Activated B cell treated with CpG ODN at 0.5 μM for 24 hours (primary cell): Measurements from ENCODE around the gene VEZT. TPM values are rescaled to one million over a fixed set of nuclear protein-coding genes. Genes with fewer than 3 reads are reported as not detected.

Source experiments
- ATAC-seq: fragments of 200-7000 bp; cut with Tn5 transposase; one replicate; pipeline ENCODE4 v1.10.0; 2021; ENCODE audit warnings: low read depth, mild to moderate bottlenecking, moderate library complexity
- CTCF ChIA-PET: fragments of 350-600 bp; sonication (Branson Sonifier 250); formaldehyde crosslinking; loops from one replicate; lab custom pipeline; 2021; ENCODE audit warnings: antibody characterized with exemption; lab: Charles Lee
- POLR2A ChIA-PET: fragments of 350-600 bp; sonication (Branson Sonifier 250); formaldehyde crosslinking; loops from one replicate; lab custom pipeline; 2021; ENCODE audit warnings: antibody characterized with exemption; lab: Charles Lee
- DNase-seq: peaks from one replicate; pipeline ENCODE4 v3.0.0; 2022
- H3K27ac Mint-ChIP-seq: one replicate; pipeline ENCODE4 v1.8.0; 2020; ENCODE audit warnings: mixed read lengths
- H3K27me3 Mint-ChIP-seq: one replicate; pipeline ENCODE4 v1.8.0; 2021; ENCODE audit warnings: mixed read lengths
- H3K36me3 Mint-ChIP-seq: one replicate; pipeline ENCODE4 v1.8.0; 2021; ENCODE audit warnings: low read depth, mixed read lengths
- H3K4me1 Mint-ChIP-seq: one replicate; pipeline ENCODE4 v1.8.0; 2021; ENCODE audit warnings: mixed read lengths
- H3K4me3 Mint-ChIP-seq: one replicate; pipeline ENCODE4 v1.8.0; 2020; ENCODE audit warnings: mild to moderate bottlenecking, mixed read lengths
- H3K9me3 Mint-ChIP-seq: one replicate; pipeline ENCODE4 v1.8.0; 2020; ENCODE audit warnings: mixed read lengths
- intact Hi-C: fragments of 100-400 bp; cut with micrococcal nuclease; formaldehyde crosslinking; loops from one replicate; pipeline ENCODE4 v1.15.1; 2024
- total RNA-seq: library from RNA; stranded (reverse); gene quantifications from 2 replicates; pipeline ENCODE4 v1.2.3, GENCODE V29; 2022
- TF ChIP-seq, protein P1 (sequence below): fragments of 200-600 bp; IDR thresholded peaks from one replicate; pipeline ENCODE4 v1.8.0; 2022; ENCODE audit warnings: antibody characterized with exemption, mild to moderate bottlenecking

The VEZT gene
- total RNA-seq, 1 donor from 2014 or later = 58.7 TPM

DNA sequence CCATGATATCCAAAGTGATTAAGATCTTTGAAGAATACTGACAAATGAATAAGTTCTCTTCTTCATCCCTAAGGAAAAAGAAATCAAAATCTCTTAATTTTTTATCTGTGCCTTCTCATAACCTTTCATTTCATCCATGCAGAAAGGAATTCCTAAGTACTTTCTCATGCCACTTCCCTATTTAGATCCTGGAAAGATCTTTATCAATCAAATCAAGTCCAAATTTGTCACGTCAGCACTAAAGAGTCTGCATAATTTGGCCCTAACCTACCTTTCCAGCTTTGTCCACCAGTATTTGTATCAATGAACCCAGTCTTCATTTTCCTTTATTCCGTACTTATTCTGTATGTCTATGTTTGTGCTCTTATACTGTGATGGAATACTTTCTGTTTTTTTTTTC is 41.2 kb downstream of the VEZT start:
- POLR2A ChIA-PET = no interaction called here
- Mint-ChIP-seq H3K36me3 (peaks cover 74% of the 10 kb centered on the region), H3K27ac (no peak overlapping the region), H3K27me3 (no peaks in the 10 kb centered on the region), H3K9me3 (no peaks in the 10 kb centered on the region), H3K4me3 (no peak overlapping the region), H3K4me1 (no peaks in the 10 kb centered on the region)
- DNase-seq (no peak), ATAC-seq (no peak)
- CTCF ChIA-PET = no interaction called here
- intact Hi-C loops = no loop called here
- TF ChIP-seq, protein P1, sequence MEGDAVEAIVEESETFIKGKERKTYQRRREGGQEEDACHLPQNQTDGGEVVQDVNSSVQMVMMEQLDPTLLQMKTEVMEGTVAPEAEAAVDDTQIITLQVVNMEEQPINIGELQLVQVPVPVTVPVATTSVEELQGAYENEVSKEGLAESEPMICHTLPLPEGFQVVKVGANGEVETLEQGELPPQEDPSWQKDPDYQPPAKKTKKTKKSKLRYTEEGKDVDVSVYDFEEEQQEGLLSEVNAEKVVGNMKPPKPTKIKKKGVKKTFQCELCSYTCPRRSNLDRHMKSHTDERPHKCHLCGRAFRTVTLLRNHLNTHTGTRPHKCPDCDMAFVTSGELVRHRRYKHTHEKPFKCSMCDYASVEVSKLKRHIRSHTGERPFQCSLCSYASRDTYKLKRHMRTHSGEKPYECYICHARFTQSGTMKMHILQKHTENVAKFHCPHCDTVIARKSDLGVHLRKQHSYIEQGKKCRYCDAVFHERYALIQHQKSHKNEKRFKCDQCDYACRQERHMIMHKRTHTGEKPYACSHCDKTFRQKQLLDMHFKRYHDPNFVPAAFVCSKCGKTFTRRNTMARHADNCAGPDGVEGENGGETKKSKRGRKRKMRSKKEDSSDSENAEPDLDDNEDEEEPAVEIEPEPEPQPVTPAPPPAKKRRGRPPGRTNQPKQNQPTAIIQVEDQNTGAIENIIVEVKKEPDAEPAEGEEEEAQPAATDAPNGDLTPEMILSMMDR = no peak

DNA sequence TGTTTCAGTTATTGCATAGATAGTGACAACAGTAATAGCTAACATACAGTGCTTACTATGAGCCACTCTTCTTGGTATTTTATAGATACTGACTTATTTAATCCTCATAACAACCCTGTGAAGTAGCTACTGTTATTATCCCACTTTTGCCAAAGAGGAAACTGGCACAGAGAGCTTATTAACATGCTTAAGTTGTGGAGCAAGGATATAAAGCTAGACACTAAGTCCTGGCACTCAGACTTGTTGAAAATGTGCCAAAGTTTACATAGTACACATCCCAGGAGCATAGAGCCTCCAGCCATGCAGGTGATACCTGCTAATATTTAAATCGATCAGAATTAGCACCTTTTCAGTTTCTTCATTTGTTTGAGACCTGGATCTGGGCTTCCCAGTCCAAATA is 41.8 kb downstream of the VEZT start:
- Mint-ChIP-seq H3K36me3 (peaks cover 77% of the 10 kb centered on the region), H3K4me1 (no peaks in the 10 kb centered on the region), H3K27ac (no peak overlapping the region), H3K27me3 (no peaks in the 10 kb centered on the region), H3K9me3 (no peaks in the 10 kb centered on the region), H3K4me3 (no peak overlapping the region)
- intact Hi-C loops = no loop called here
- POLR2A ChIA-PET = no interaction called here
- DNase-seq = no peak
- TF ChIP-seq, protein P1 = no peak
- CTCF ChIA-PET = no interaction called here
- no peak for ATAC-seq

DNA sequence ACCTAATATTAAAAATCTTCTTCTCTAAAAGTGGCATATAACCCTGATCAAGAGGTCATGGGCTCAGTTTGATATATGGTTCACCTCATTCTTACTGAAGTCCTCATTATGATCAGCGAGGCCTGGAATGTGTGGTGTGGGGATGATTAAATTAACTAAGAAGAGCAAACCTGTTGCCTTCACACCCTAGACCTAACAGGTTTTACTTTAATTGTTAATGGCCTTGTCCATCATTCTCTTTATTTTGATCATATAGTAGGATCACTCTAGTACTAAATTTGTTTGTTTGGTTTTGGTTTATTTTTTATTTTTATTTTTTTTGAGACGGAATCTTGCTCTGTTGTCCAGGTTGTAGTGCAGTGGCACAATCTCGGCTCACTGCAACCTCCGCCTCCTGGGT is 43.5 kb downstream of the VEZT start:
- DNase-seq (no peak), ATAC-seq (no peak)
- H3K36me3 Mint-ChIP-seq = peaks cover 66% of the 10 kb centered on the region
- no peaks in the 10 kb centered on the region for H3K27me3 Mint-ChIP-seq
- POLR2A ChIA-PET = no interaction called here
- no peaks in the 10 kb centered on the region for H3K9me3 Mint-ChIP-seq
- intact Hi-C loops = no loop called here
- no peaks in the 10 kb centered on the region for H3K4me1 Mint-ChIP-seq
- no peak overlapping the region for H3K4me3 Mint-ChIP-seq
- TF ChIP-seq, protein P1 = no peak
- no peak overlapping the region for H3K27ac Mint-ChIP-seq
- CTCF ChIA-PET = no interaction called here

DNA sequence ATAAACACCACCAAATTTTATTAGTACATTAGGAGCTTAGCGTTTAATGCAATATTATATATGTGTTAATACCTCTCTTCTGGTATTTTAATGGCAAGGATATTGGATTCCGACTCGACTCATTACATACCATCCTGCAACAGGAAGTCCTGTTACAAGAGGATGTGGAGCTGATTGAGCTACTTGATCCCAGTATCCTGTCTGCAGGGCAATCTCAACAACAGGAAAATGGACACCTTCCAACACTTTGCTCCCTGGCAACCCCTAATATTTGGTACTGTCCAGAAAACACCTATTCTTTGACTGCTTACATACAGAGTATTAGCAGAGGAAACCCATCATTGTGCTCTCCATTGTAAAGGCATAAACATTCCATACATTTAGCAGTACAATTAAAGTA is 45.2 kb downstream of the VEZT start:
- Mint-ChIP-seq H3K4me3 (no peak overlapping the region), H3K27ac (no peak overlapping the region), H3K36me3 (peaks cover 63% of the 10 kb centered on the region), H3K27me3 (no peaks in the 10 kb centered on the region), H3K4me1 (no peaks in the 10 kb centered on the region), H3K9me3 (no peaks in the 10 kb centered on the region)
- intact Hi-C loops = no loop called here
- no peak for DNase-seq
- CTCF ChIA-PET = no interaction called here
- ATAC-seq = no peak
- POLR2A ChIA-PET = no interaction called here
- TF ChIP-seq, protein P1 = no peak

DNA sequence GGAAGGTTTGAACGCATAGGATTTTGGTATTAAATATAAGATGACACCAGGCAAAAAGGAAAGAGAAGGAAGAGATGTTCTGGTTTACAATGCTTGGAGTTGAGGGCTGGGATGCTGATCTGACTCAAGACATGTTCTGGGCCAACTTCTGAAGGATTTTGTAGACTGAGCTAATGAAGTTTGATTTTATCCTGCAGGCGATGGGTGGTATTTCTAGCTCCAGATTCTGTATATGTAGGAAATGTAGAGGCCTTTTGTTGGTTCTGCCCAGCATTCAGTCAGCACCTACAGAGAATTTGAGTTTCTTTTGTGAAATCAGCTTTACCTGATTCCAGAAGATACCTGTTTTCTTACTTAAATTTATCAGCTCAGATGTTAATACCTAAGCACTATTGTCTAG is 48.2 kb downstream of the VEZT start:
- no peak for DNase-seq
- CTCF ChIA-PET = no interaction called here
- Mint-ChIP-seq H3K36me3 (peaks cover 62% of the 10 kb centered on the region), H3K27me3 (no peaks in the 10 kb centered on the region), H3K4me1 (no peaks in the 10 kb centered on the region), H3K4me3 (no peak overlapping the region), H3K9me3 (no peaks in the 10 kb centered on the region), H3K27ac (no peak overlapping the region)
- ATAC-seq = no peak
- TF ChIP-seq, protein P1 = no peak
- POLR2A ChIA-PET = interaction anchor here (0.6 kb wide), 1 partner anchor 149 kb away, joined by 3 read pairs; no protein-coding TSS in a partner anchor
- intact Hi-C loops = no loop called here
